ENCODE measurements around the gene MVK. TPM values are rescaled to one million over a fixed set of nuclear protein-coding genes. Genes with fewer than 3 reads are reported as not detected.

The MVK gene
- total RNA-seq, 2 donors from 2014 or later, result 11.5 to 16.0 TPM

DNA sequence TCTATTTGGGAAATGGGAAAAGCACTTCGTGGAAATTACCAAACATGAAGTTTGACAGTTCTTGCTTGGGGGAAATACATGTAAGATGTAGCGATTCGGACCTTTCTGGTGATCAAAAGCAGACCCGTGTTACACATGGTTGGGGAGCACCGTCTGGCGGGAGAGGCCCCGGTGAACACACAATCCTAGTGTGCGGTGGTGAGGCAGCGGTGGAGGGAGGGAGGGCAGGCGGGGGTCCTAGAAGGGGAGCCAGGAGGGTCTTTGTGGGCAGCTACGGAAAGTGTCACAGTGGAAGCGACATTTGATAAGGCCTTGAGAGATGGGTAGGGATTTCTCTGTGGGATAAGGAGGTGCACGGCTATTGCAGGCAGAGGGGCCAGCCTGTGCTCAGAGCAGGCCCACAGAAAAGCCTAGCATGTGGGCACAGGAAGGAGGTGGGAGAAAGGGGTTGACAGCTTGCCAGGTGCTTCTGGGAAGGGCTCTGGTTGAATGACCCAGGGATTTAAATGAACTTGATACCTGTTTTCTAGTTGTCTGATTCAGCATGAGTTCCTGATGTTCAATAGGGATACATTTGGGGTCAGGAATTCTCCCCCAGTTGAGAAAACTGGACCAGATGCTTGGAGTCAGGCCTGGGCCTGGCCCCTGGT, 7.2 kb downstream of the MVK start:
- H3K4me3 Mint-ChIP-seq, result no peak overlapping the region
- ATAC-seq (replicated peaks in 1 of 2), result no peak
- H3K4me1 Mint-ChIP-seq (ENCODE audit: low read depth), result no peaks in the 10 kb centered on the region
- peaks cover 0 to 5% of the 10 kb centered on the region in 2 donors for H3K36me3 Mint-ChIP-seq (ENCODE audit: insufficient read depth in 2 of 2)
- H3K27me3 Mint-ChIP-seq (ENCODE audit: low read depth), result no peaks in the 10 kb centered on the region
- no peak for DNase-seq
- no peak overlapping the region for H3K27ac Mint-ChIP-seq
- no peaks in the 10 kb centered on the region for H3K9me3 Mint-ChIP-seq

DNA sequence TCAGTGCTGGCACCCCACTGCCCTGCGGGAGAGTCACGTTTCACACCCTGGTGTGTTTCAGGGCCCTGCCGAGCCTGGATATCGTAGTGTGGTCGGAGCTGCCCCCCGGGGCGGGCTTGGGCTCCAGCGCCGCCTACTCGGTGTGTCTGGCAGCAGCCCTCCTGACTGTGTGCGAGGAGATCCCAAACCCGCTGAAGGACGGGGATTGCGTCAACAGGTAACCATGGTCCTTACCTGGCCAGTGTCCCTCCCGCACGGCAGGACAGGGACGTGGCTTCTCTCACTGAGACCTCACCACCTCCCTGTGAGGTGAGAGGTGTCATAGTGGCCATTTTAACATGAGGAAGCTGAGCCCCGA, 7.7 kb downstream of the MVK start:
- H3K4me1 Mint-ChIP-seq (ENCODE audit: low read depth), result no peaks in the 10 kb centered on the region
- no peaks in the 10 kb centered on the region for H3K9me3 Mint-ChIP-seq
- no peak overlapping the region for H3K27ac Mint-ChIP-seq
- H3K27me3 Mint-ChIP-seq (ENCODE audit: low read depth), result no peaks in the 10 kb centered on the region
- H3K4me3 Mint-ChIP-seq, result no peak overlapping the region
- H3K36me3 Mint-ChIP-seq (ENCODE audit: insufficient read depth in 2 of 2), result peaks cover 0 to 5% of the 10 kb centered on the region in 2 donors
- DNase-seq, result no peak
- no peak for ATAC-seq (replicated peaks in 1 of 2)

DNA sequence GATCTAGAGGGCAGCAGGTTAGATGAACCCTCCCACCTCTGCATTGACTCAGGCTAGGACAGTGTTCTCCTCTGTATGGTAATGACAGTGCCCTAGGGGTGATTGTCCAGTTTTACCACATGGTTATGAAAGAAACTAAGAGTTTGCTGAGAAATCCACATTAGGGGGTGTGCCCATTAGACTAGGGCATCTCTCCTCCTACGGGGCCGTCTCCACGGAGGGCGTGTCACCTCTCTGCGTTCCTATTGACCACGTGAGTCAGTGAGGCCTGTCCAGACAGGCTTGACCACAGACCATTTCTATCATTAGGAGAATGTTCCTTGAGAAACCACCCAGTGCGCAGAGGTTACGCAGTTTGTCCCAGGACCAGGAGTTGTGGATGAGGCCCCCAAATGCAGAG, 8.3 kb downstream of the MVK start:
- Mint-ChIP-seq H3K9me3 (no peaks in the 10 kb centered on the region), H3K36me3 (ENCODE audit: insufficient read depth in 2 of 2) (peaks cover 0 to 5% of the 10 kb centered on the region in 2 donors), H3K27me3 (ENCODE audit: low read depth) (no peaks in the 10 kb centered on the region), H3K4me3 (no peak overlapping the region), H3K4me1 (ENCODE audit: low read depth) (no peaks in the 10 kb centered on the region), H3K27ac (no peak overlapping the region)
- ATAC-seq (replicated peaks in 1 of 2), result no peak
- no peak for DNase-seq

DNA sequence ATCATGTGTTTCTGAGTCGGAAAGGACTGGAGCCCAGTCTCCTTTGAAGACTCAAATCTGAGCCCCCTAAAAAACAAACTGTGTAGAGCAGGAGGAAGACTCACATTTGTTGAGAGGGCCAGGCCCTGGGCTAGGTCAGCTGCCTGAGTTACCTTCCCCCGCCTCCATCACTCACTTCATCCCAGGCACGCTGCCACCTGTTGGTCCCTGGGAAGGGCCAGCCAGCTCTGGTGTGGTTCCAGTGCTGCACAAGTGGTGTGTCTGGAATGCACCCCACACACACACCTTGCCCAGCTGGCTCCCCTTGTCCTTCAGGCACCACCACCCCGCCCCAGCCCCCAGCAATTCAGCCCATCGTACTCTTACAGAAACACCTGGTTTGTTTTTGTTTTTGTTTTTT, 9.0 kb downstream of the MVK start:
- Mint-ChIP-seq H3K4me3 (no peak overlapping the region), H3K36me3 (ENCODE audit: insufficient read depth in 2 of 2) (peaks cover 0 to 1% of the 10 kb centered on the region in 2 donors), H3K4me1 (ENCODE audit: low read depth) (no peaks in the 10 kb centered on the region), H3K27ac (no peak overlapping the region), H3K27me3 (ENCODE audit: low read depth) (no peaks in the 10 kb centered on the region), H3K9me3 (no peaks in the 10 kb centered on the region)
- DNase-seq (no peak), ATAC-seq (replicated peaks in 1 of 2) (no peak)

DNA sequence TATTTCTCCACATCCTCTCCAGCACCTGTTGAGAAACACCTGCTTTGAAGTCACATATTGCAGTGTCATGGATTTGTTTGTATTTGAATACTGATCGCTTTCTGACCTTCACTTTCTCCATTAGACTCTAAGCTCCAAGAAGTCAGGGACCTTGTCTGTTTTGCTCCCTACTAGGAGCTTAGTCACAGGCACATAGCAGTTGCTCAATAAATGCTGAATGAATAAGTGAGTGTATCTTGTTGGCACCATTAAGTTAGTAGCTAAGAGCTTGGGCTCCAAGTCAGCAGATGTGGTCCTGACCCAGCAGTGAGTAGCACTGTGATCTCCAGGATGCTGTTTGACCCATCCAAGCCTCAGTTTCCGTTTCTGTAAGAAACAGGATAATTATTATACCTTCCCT, 10.1 kb downstream of the MVK start:
- DNase-seq (no peak), ATAC-seq (replicated peaks in 1 of 2) (no peak)
- H3K9me3 Mint-ChIP-seq, result no peaks in the 10 kb centered on the region
- no peak overlapping the region for H3K27ac Mint-ChIP-seq
- peaks cover 0 to 5% of the 10 kb centered on the region in 2 donors for H3K36me3 Mint-ChIP-seq (ENCODE audit: insufficient read depth in 2 of 2)
- H3K4me1 Mint-ChIP-seq (ENCODE audit: low read depth), result no peaks in the 10 kb centered on the region
- no peak overlapping the region for H3K4me3 Mint-ChIP-seq
- no peaks in the 10 kb centered on the region for H3K27me3 Mint-ChIP-seq (ENCODE audit: low read depth)

DNA sequence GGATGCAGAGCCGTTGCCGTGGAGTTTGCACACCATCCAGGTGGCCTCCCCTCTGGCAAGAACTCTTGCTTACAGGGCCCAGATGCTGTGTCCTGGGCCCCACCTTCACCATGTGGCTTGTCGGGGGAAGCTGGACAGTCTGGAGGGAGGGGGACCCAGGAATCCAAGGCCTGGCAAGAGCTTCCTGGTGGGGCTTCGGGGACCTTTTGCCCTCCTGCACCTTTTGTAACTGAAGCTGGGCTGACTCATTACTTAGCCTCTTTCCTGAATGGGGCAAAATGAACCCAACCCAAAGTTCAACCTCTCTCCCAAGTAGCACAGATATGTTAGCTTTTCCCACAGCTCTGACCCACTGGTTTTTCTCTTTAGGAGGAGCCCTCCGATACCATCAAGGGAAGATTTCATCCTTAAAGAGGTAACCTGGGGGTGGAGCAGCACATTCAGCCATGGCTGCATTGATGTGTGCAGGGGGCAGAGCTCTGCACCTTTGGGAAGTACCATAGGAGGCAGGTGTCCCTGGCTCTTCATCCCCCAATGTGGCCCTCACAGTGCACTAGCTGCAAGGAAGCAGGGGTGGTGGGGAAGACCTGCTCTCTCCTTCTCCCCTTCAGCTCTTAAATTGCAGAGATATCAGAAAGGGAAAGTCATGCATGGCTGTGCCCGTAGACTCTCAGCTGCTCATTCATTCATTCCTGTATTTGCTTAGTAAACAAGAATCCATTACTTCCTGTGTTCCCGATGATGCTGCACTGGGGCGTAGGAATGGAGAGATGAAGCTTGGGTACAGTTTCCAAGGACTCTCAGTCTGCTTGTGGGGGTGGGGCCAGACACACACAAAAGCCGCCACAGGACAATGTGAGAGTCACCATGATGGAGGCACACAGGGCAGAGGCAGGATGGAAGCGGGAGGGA, 13.0 kb downstream of the MVK start:
- Mint-ChIP-seq H3K4me3 (no peak overlapping the region), H3K9me3 (no peaks in the 10 kb centered on the region), H3K27ac (no peak overlapping the region), H3K36me3 (ENCODE audit: insufficient read depth in 2 of 2) (peaks cover 0 to 3% of the 10 kb centered on the region in 2 donors), H3K4me1 (ENCODE audit: low read depth) (no peaks in the 10 kb centered on the region), H3K27me3 (ENCODE audit: low read depth) (no peaks in the 10 kb centered on the region)
- DNase-seq (no peak), ATAC-seq (replicated peaks in 1 of 2) (no peak)

DNA sequence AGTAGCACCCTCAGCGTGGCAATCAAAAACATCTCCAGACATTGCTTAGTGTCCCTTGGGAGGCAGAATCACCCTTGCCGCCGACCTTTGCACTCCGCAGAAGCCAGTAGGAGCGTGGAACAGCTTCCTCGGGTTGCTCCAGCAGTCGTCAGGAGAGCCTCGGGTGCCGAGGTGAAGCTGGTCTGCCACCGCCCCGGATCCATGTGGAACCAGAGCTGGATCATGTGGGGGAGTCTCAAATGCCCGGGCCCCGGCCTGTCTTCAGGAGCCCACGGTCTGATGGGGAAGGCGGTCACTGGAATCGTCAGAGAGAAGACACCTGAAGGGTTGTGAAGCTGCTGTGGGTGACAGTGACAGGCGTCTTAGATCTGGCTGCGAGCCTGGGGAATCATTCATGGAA, 14.3 kb downstream of the MVK start:
- ATAC-seq (replicated peaks in 1 of 2) (no peak), DNase-seq (no peak)
- Mint-ChIP-seq H3K27me3 (ENCODE audit: low read depth) (no peaks in the 10 kb centered on the region), H3K36me3 (ENCODE audit: insufficient read depth in 2 of 2) (peaks cover 0 to 3% of the 10 kb centered on the region in 2 donors), H3K4me3 (no peak overlapping the region), H3K4me1 (ENCODE audit: low read depth) (no peaks in the 10 kb centered on the region), H3K9me3 (no peaks in the 10 kb centered on the region), H3K27ac (no peak overlapping the region)

DNA sequence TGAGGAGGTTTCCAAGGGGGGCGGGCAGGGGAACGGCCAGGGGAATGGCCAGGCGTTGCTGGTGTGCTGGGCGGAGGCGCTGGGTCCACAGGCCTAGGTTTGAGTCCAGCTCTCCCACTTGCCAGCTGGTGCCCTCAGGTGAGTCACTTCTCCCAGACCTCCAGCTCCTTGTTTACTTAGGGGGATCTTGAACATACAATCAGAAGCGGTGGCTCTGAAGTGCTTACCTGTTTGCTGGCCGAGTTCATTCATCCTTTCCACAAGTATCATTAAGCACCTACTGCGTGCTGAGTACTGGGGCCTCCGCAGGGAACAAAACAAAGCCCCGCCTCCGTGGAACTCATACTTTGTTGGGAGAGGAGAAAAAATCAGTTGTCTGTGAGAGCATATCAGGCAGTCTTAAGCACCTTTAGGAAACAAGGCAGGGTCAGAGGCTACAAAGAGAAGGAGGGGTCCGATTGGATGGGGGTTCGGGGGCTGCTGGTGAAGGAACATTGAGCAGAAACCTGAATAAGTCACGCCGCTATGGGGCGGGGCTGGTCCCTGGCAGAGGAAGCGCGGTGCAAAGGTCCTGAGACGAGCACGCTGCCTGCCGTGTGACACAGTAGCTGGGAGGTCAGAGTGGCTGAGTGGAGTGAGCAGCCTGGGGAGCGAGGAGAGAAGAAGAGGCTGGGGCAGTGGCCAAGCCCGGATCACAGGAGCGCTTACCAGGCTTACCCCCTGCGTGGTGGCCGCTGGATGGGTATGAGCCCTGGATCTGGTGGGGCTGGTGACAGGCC, 15.1 kb downstream of the MVK start:
- Mint-ChIP-seq H3K27me3 (ENCODE audit: low read depth) (no peaks in the 10 kb centered on the region), H3K4me1 (ENCODE audit: low read depth) (no peaks in the 10 kb centered on the region), H3K4me3 (no peak overlapping the region), H3K36me3 (ENCODE audit: insufficient read depth in 2 of 2) (peaks cover 0 to 3% of the 10 kb centered on the region in 2 donors), H3K27ac (no peak overlapping the region), H3K9me3 (no peaks in the 10 kb centered on the region)
- ATAC-seq (replicated peaks in 1 of 2), result no peak
- DNase-seq, result no peak

DNA sequence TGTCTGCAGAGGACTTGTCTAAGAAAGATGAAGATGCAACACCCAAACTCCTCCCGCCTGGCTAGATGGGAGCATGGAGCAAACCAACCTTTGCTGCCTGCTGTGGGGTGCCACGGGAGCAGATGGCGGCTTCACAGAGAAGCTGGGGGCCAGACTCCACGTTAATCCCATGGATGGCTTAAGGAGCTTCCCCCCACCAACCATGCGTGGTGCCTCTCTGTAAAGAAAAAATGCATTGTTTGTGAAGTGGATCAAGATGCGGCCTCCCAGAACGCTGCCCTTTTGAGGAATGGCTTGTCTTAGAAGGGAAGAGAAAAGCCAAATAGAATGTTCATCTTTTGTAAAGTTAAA, 15.6 kb downstream of the MVK start:
- no peak for DNase-seq
- no peak overlapping the region for H3K4me3 Mint-ChIP-seq
- no peak overlapping the region for H3K27ac Mint-ChIP-seq
- no peaks in the 10 kb centered on the region for H3K4me1 Mint-ChIP-seq (ENCODE audit: low read depth)
- no peaks in the 10 kb centered on the region for H3K9me3 Mint-ChIP-seq
- H3K27me3 Mint-ChIP-seq (ENCODE audit: low read depth), result no peaks in the 10 kb centered on the region
- ATAC-seq (replicated peaks in 1 of 2), result no peak
- H3K36me3 Mint-ChIP-seq (ENCODE audit: insufficient read depth in 2 of 2), result peaks cover 2 to 3% of the 10 kb centered on the region in 2 donors

DNA sequence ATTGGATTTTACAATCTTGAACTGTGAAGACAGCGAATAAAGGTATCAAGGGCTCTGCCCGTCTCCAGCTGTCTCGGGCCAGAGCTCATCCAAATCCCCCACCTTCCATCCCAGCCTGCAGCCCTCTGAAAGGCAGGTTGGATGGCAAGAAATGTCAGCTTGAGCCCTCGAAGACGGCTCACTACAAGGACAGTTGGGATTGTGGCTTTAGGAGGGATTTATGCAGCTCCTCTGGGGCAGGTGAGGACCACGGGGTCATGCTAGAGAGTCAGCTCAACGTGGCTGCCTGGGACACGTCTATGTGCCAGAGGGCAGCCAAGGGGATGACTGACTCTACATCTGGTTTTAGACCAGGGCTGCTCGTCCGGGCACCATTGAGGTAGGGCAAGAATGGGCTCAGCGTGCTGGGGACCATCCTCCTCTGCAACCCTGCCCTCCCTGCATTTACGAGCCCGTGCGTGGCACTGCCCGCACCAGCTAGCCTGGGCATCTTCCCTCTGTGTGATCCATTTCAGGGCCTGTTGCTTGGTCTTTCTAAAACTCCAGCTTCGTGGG, 16.2 kb downstream of the MVK start:
- Mint-ChIP-seq H3K9me3 (no peaks in the 10 kb centered on the region), H3K36me3 (ENCODE audit: insufficient read depth in 2 of 2) (peaks cover 2 to 3% of the 10 kb centered on the region in 2 donors), H3K27me3 (ENCODE audit: low read depth) (no peaks in the 10 kb centered on the region), H3K27ac (no peak overlapping the region), H3K4me3 (no peak overlapping the region), H3K4me1 (ENCODE audit: low read depth) (peaks cover 4% of the 10 kb centered on the region)
- ATAC-seq (replicated peaks in 1 of 2) (no peak), DNase-seq (no peak)

DNA sequence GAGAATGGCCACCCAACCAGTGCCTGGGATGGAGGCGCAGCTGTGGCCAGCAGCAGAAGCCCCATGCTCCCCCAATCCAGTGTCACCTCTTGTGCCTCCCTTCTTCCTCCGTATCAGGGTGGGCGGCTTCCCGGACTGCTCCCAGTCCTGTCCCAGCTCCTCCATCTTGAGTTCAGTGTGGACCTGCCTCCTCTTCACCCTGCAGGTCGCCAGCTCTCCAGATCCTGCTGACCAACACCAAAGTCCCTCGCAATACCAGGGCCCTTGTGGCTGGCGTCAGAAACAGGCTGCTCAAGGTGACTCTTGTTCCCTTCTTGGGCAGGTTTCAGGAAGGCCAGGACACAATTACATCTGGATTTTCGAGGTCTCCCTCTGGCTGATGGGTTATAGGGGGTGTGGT, 17.0 kb downstream of the MVK start:
- Mint-ChIP-seq H3K27ac (no peak overlapping the region), H3K4me1 (ENCODE audit: low read depth) (peaks cover 12% of the 10 kb centered on the region), H3K36me3 (ENCODE audit: insufficient read depth in 2 of 2) (peaks cover 2 to 3% of the 10 kb centered on the region in 2 donors), H3K4me3 (no peak overlapping the region), H3K27me3 (ENCODE audit: low read depth) (no peaks in the 10 kb centered on the region), H3K9me3 (no peaks in the 10 kb centered on the region)
- DNase-seq (no peak), ATAC-seq (replicated peaks in 1 of 2) (no peak)

DNA sequence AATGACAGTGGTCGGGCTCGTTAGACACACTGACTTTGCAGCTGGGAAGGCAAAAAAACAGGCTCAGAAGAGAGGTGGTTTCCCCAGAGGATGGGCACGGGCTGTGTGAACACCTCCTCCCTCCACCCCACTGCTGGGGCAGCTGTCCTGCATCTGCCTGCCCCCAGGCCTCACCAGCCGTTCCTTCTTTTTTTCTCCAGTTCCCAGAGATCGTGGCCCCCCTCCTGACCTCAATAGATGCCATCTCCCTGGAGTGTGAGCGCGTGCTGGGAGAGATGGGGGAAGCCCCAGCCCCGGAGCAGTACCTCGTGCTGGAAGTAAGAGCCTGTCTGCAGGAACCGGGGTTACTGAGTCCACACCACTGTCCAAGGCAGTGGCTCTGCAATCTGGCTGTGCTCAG, 17.4 kb downstream of the MVK start:
- Mint-ChIP-seq H3K4me3 (no peak overlapping the region), H3K36me3 (ENCODE audit: insufficient read depth in 2 of 2) (peaks cover 2 to 3% of the 10 kb centered on the region in 2 donors), H3K27ac (no peak overlapping the region), H3K27me3 (ENCODE audit: low read depth) (no peaks in the 10 kb centered on the region), H3K9me3 (no peaks in the 10 kb centered on the region), H3K4me1 (ENCODE audit: low read depth) (peaks cover 16% of the 10 kb centered on the region)
- DNase-seq (no peak), ATAC-seq (replicated peaks in 1 of 2) (no peak)
